ENCODE data around the gene AUTS2.

Gene AUTS2

DNA sequence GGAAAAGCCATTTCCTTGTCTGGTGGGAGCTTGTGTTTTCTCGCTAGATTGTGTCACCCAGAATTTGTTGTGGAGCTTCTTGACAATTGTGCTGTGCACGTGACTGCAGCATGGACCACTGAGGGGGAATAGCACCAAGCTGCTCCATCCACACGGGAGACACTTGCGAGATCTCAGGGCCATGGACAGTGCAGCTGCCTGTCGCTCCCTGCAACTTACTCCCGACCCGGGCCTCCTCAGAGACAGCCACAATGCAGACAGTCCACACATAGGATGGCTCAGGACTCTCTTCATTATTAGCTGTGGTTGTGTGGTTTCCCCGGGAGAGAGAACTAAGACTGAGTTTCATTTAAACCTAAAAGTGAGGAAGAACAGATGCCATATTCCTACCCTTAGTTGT is 860.5 kb downstream of the AUTS2 start:
- TF ChIP-seq GATA2 (IDR thresholded peaks at IDR 0.05; ENCODE audit: low read depth, low read length): no peak

DNA sequence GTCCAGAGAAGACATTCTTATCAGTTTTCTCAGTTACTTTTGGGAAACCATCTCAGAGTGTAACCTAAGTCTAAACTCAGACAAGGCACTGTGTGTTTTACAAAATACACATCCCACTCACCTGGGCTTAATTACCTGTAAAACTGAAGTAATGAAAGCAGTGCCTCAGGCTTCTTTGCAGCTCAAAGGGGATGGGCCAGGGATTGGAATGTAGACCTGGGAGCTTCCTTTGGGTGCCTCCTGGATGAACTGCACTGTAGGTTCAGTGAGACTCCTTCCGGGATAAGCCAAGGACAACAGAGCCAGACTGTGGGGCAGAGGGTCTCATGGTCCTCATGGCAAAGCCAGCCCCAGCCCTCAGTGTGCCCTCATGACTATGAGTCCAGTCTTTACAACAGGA is 861.3 kb downstream of the AUTS2 start:
- TF ChIP-seq GATA2 (IDR thresholded peaks at IDR 0.05; ENCODE audit: low read depth, low read length) (no peak), GATA3 (IDR thresholded peaks at IDR 0.05; ENCODE audit: low read depth, low read length) (no peak)

DNA sequence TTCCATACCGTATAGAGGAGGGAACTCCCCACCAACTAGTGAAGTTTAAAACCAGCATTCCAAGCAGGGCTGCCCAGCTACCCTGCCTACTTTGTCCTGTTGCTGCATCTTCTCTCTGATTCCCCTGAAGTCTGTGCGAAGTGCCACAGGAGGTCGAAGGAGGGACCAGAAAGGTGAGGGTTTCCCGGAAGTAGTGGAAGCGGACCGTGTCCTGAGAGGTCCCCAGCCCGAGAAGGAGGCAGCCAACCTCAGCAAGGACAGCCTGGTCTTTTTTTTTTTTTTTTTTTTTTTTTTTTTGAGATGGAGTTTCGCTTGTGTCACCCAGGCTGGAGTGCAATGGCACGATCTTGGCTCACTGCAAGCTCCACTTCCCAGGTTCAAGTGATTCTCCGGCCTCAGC is 861.8 kb downstream of the AUTS2 start:
- no peak for TF ChIP-seq GATA3 (IDR thresholded peaks at IDR 0.05; ENCODE audit: low read depth, low read length)
- TF ChIP-seq GATA2 (IDR thresholded peaks at IDR 0.05; ENCODE audit: low read depth, low read length): no peak

GRCh38 chr7:70460562-70460961 is 862.3 kb downstream of the AUTS2 start:
- TF ChIP-seq GATA3 (IDR thresholded peaks at IDR 0.05; ENCODE audit: low read depth, low read length): no peak
- no peak for TF ChIP-seq GATA2 (IDR thresholded peaks at IDR 0.05; ENCODE audit: low read depth, low read length)

GRCh38 chr7:70463352-70463938 is 865.2 kb downstream of the AUTS2 start:
- TF ChIP-seq GATA2 (IDR thresholded peaks at IDR 0.05; ENCODE audit: low read depth, low read length): no peak
- TF ChIP-seq GATA3 (IDR thresholded peaks at IDR 0.05; ENCODE audit: low read depth, low read length): no peak

GRCh38 chr7:70466725-70467364 is 868.6 kb downstream of the AUTS2 start:
- no peak for TF ChIP-seq GATA3 (IDR thresholded peaks at IDR 0.05; ENCODE audit: low read depth, low read length)
- no peak for TF ChIP-seq GATA2 (IDR thresholded peaks at IDR 0.05; ENCODE audit: low read depth, low read length)

DNA sequence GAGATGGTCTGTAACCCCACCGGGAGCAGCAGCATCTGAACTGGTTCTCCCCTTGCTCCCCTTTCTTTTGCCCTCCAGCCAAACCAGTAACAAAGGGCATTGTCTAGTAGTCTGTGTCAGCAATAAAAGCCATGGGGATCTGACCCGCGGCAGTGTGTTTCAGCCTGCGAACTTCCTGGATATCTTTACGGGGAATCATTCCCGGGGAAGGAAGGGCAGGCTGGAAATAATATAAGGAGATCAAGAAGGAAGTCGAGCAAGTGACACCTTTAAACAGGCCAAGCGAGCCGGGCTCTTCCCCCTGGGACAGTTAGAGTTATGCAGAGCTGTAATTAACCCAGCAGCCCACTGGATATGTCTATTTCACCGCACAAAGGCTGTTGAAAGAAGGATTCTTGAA is 872.5 kb downstream of the AUTS2 start:
- no peak for TF ChIP-seq GATA2 (IDR thresholded peaks at IDR 0.05; ENCODE audit: low read depth, low read length)
- no peak for TF ChIP-seq GATA3 (IDR thresholded peaks at IDR 0.05; ENCODE audit: low read depth, low read length)

DNA sequence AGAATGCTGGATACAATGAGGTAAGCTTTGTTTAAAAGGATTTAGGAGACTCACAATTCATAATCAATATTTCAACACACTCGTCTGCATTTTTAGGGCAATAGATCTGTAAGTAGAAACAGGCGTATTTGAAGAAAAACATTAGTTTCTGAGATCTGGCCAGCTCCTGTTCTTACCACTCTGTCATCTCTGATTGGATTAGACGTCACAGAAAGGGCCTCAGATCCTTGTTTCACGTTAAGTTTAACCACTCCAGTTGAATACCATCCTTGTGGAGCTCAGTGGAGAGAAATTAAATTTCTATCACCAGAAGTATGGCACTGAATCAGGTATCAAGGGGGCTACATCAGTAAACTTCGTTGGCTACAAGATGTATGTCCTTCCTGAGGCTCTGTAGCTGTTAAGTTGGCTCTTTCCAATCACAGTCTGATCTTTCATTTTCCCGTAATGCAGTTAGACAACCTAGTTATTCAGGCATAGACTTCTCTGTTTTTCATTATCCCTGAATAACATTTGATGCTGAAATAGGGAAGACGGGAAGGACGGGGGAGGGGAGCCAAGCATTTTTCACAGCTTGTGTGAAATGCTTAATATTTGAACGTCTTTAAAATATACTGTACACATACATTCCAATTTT is 874.4 kb downstream of the AUTS2 start:
- TF ChIP-seq GATA2 (IDR thresholded peaks at IDR 0.05; ENCODE audit: low read depth, low read length): peak; percentile 89
- TF ChIP-seq GATA3 (IDR thresholded peaks at IDR 0.05; ENCODE audit: low read depth, low read length): peak; percentile 81

DNA sequence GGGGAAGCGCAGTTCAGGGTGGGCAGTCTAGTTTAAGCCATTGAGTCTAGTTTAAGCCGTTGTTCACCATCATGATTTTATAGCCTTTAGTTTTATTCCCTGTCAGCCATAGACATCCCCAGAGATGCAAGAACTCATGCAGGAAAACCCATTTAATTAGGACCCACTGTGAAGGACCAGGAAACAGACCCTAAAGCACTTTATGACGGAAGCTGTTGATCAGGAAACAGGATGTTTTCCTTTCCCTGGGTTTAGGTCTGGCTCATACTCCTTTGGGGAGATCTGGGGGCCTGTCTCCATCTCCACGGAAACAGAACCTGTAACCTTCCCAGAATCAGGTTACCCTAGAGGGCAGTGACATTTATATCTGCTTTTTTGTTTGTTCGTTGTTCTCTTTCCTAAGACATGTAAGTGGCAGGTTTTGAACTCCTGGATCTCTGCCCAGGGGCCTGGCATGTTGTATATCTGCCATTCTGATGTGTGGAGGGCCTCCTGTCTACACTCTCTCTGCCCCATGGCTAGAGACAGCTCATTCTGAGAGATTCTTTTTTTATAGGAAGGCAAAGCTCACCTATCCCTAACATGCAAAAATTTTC is 876.5 kb downstream of the AUTS2 start:
- no peak for TF ChIP-seq GATA2 (IDR thresholded peaks at IDR 0.05; ENCODE audit: low read depth, low read length)
- TF ChIP-seq GATA3 (IDR thresholded peaks at IDR 0.05; ENCODE audit: low read depth, low read length): no peak

- TF ChIP-seq GATA2 (IDR thresholded peaks at IDR 0.05; ENCODE audit: low read depth, low read length) (peak; percentile 47; the same call in 1 of the 2 replicates), GATA3 (IDR thresholded peaks at IDR 0.05; ENCODE audit: low read depth, low read length) (peak; percentile 30; the same call in 1 of the 2 replicates)
Measured at GRCh38 chr7:70477036-70478010, 879.0 kb downstream of the AUTS2 start.

- TF ChIP-seq GATA3 (IDR thresholded peaks at IDR 0.05; ENCODE audit: low read depth, low read length) (no peak), GATA2 (IDR thresholded peaks at IDR 0.05; ENCODE audit: low read depth, low read length) (no peak)
Measured at GRCh38 chr7:70479153-70480021, 881.1 kb downstream of the AUTS2 start.

DNA sequence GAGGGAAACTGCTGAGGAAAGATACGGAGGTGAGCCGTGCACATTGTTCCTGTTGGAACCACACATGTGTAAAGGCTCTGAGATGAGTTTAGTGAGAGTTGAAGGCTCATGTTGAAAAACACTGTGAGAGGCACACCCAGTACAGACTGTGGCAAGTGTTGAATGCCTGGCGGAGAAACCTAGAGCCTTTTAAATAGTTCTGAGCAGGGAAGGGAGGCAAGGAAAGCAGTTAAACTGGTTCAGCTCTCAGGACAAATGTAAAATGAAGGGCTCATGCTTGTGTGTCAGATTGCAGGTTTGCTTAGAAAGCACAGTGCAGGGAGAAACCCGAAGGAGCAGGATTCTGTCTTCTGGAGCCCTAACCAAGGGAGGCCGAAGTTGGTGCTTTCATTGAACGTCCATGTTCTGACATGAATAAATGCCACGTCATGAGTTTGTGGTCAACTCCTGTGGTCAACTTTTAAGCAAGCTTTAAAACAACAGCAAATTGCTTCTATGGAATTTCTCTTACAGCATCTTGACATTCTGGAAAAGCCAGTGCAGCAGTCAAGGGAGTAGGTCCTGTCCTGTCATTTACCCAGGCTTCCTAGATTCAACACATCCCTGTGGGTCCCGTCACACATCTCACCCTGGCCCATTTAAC is 882.8 kb downstream of the AUTS2 start:
- TF ChIP-seq GATA2 (IDR thresholded peaks at IDR 0.05; ENCODE audit: low read depth, low read length): no peak
- TF ChIP-seq GATA3 (IDR thresholded peaks at IDR 0.05; ENCODE audit: low read depth, low read length): no peak
